Measurements from ENCODE around the gene RAB30. TPM values are rescaled to one million over a fixed set of nuclear protein-coding genes. Genes with fewer than 3 reads are reported as not detected.

The RAB30 gene
- total and polyA plus RNA-seq, 9 donors = 6.8 to 30.4 (median 22.7) TPM

GRCh38 chr11:82995235-82995634 lies 76.5 kb downstream of the RAB30 start:
- Histone ChIP-seq H3K4me1 (ENCODE audit: insufficient read depth) (peaks cover 9% of the 10 kb centered on the region), H3K9me3 (no peaks in the 10 kb centered on the region), H3K27me3 (no peaks in the 10 kb centered on the region), H3K27ac (peak overlapping the region in 1 of 2 donors; percentile 39), H3K36me3 (no peaks in the 10 kb centered on the region), H3K4me3 (no peak overlapping the region)
- 12 to 21% (median 13%) methylated on average over 2 of the region's 2 CpGs for WGBS, 3 donors
- intact Hi-C loops (cut with DNase I) = no loop called here
- no peak for DNase-seq
- TF ChIP-seq POLR2A (IDR thresholded peaks at IDR 0.05) (no peak), EP300 (IDR thresholded peaks at IDR 0.05) (no peak), CTCF (IDR thresholded peaks at IDR 0.05) (no peak)

- DNase-seq = no peak
- Histone ChIP-seq H3K9me3 (no peaks in the 10 kb centered on the region), H3K4me3 (no peak overlapping the region), H3K4me1 (ENCODE audit: insufficient read depth) (peaks cover 9% of the 10 kb centered on the region), H3K27me3 (no peaks in the 10 kb centered on the region), H3K27ac (peak overlapping the region in 1 of 2 donors; percentile 13), H3K36me3 (no peaks in the 10 kb centered on the region)
- TF ChIP-seq CTCF (IDR thresholded peaks at IDR 0.05) (no peak), POLR2A (IDR thresholded peaks at IDR 0.05) (no peak), EP300 (IDR thresholded peaks at IDR 0.05) (no peak)
- intact Hi-C loops (cut with DNase I) = no loop called here
- WGBS, 3 donors = 68 to 73% (median 71%) methylated on average over 3 of the region's 3 CpGs
Measured at GRCh38 chr11:82994604-82995230, 77.0 kb downstream of the RAB30 start.

- no peak overlapping the region for H3K4me3 ChIP-seq
- peaks cover 9% of the 10 kb centered on the region for H3K4me1 ChIP-seq (ENCODE audit: insufficient read depth)
- peak in 2 of 5 donors; percentile 38 to 50 for DNase-seq
- H3K36me3 ChIP-seq = no peaks in the 10 kb centered on the region
- H3K27me3 ChIP-seq = no peaks in the 10 kb centered on the region
- H3K9me3 ChIP-seq = no peaks in the 10 kb centered on the region
- TF ChIP-seq CTCF (IDR thresholded peaks at IDR 0.05) (no peak), EP300 (IDR thresholded peaks at IDR 0.05) (no peak), POLR2A (IDR thresholded peaks at IDR 0.05) (no peak)
- intact Hi-C loops (cut with DNase I) = no loop called here
- 55 to 82% (median 76%) methylated on average over 1 of the region's 1 CpG for WGBS, 3 donors
- no peak overlapping the region for H3K27ac ChIP-seq
Measured at GRCh38 chr11:82992223-82992622, 79.5 kb downstream of the RAB30 start.

- intact Hi-C loops (cut with DNase I) = no loop called here
- H3K9me3 ChIP-seq = no peaks in the 10 kb centered on the region
- no peaks in the 10 kb centered on the region for H3K27me3 ChIP-seq
- WGBS, 3 donors = 89% methylated on average over 9 of the region's 9 CpGs
- no peak for DNase-seq
- H3K4me1 ChIP-seq (ENCODE audit: insufficient read depth) = peaks cover 4% of the 10 kb centered on the region
- TF ChIP-seq POLR2A (IDR thresholded peaks at IDR 0.05) (no peak), CTCF (IDR thresholded peaks at IDR 0.05) (no peak), EP300 (IDR thresholded peaks at IDR 0.05) (no peak)
- H3K27ac ChIP-seq = no peak overlapping the region
- H3K36me3 ChIP-seq = no peaks in the 10 kb centered on the region
- H3K4me3 ChIP-seq = no peak overlapping the region
Measured at GRCh38 chr11:82989628-82990404, 81.9 kb downstream of the RAB30 start.
